WERI-Rb-1 (cell line): ENCODE measurements around the gene MEP1B.

Experiments used
- DNase-seq: peaks from one replicate; pipeline ENCODE4 v3.0.0-alpha.2; 2020
- H3K27ac ChIP-seq: fragments of 250-450 bp; sonication (Bioruptor Pico); 2 replicates; pipeline ENCODE4 v1.5.1; 2020; ENCODE audit warnings: mild to moderate bottlenecking, moderate library complexity
- H3K27me3 ChIP-seq: fragments of 250-450 bp; sonication (Bioruptor Pico); 2 replicates; pipeline ENCODE4 v1.5.1; 2021; ENCODE audit warnings: mild to moderate bottlenecking, low read depth, moderate library complexity; ENCODE audit not compliant: insufficient read depth, severe bottlenecking
- H3K36me3 ChIP-seq: fragments of 250-450 bp; sonication (Bioruptor Pico); 2 replicates; pipeline ENCODE4 v1.5.1; 2020; ENCODE audit warnings: mild to moderate bottlenecking, moderate library complexity
- H3K4me3 ChIP-seq: 2 replicates; pipeline ENCODE4 v1.5.1; 2011; ENCODE audit warnings: low read depth, mild to moderate bottlenecking, control low read depth, low read length
- H3K9me3 ChIP-seq: fragments of 250-450 bp; sonication (Bioruptor Pico); 2 replicates; pipeline ENCODE4 v1.5.1; 2021; ENCODE audit warnings: mild to moderate bottlenecking, moderate library complexity; ENCODE audit not compliant: severe bottlenecking
- CTCF ChIP-seq: IDR thresholded peaks from 2 replicates; pipeline ENCODE4 v1.5.1; 2011; ENCODE audit warnings: low read depth, mild to moderate bottlenecking, control low read depth, inconsistent platforms, low read length

The MEP1B gene

GRCh38 chr18:32242395-32242794 is 52.6 kb downstream of the MEP1B start:
- no peak overlapping the region for H3K27ac ChIP-seq
- DNase-seq: no peak
- no peak for TF ChIP-seq CTCF
- no peak overlapping the region for H3K4me3 ChIP-seq
- H3K36me3 ChIP-seq: no peaks in the 10 kb centered on the region
- no peaks in the 10 kb centered on the region for H3K9me3 ChIP-seq
- peaks cover 68% of the 10 kb centered on the region for H3K27me3 ChIP-seq

GRCh38 chr18:32243358-32243757 is 53.5 kb downstream of the MEP1B start:
- DNase-seq: no peak
- Histone ChIP-seq H3K9me3 (no peaks in the 10 kb centered on the region), H3K27ac (no peak overlapping the region), H3K4me3 (no peak overlapping the region), H3K36me3 (no peaks in the 10 kb centered on the region), H3K27me3 (peaks cover 73% of the 10 kb centered on the region)
- no peak for TF ChIP-seq CTCF

- no peak for DNase-seq
- Histone ChIP-seq H3K36me3 (no peaks in the 10 kb centered on the region), H3K9me3 (no peaks in the 10 kb centered on the region), H3K27me3 (peaks cover 81% of the 10 kb centered on the region), H3K4me3 (no peak overlapping the region), H3K27ac (no peak overlapping the region)
- TF ChIP-seq CTCF: no peak
Measured at GRCh38 chr18:32244881-32245280, 55.0 kb downstream of the MEP1B start.

GRCh38 chr18:32249147-32249929 is 59.5 kb downstream of the MEP1B start:
- Histone ChIP-seq H3K4me3 (no peak overlapping the region), H3K36me3 (no peaks in the 10 kb centered on the region), H3K9me3 (no peaks in the 10 kb centered on the region), H3K27ac (no peak overlapping the region), H3K27me3 (peaks cover 74% of the 10 kb centered on the region)
- DNase-seq: no peak
- TF ChIP-seq CTCF: no peak

- TF ChIP-seq CTCF: no peak
Measured at GRCh38 chr18:32251466-32251865, 61.6 kb downstream of the MEP1B start.

More at GRCh38 chr18:32251466-32251865, 61.6 kb downstream of the MEP1B start:
- no peaks in the 10 kb centered on the region for H3K36me3 ChIP-seq
- H3K4me3 ChIP-seq: no peak overlapping the region
- H3K27ac ChIP-seq: no peak overlapping the region
- H3K9me3 ChIP-seq: no peaks in the 10 kb centered on the region
- DNase-seq: no peak
- H3K27me3 ChIP-seq: peaks cover 75% of the 10 kb centered on the region
